IMR-90 (cell line): Measurements from ENCODE around the gene NMT1. TPM values are rescaled to one million over a fixed set of nuclear protein-coding genes. Genes with fewer than 3 reads are reported as not detected.

Experiments used
- ATAC-seq: fragments of 200-7000 bp; cut with Tn5 transposase; 2 replicates; pipeline ENCODE4 v1.9.1; 2020; ENCODE audit warnings: low read depth, mild to moderate bottlenecking, moderate library complexity
- BruUV-seq: library from RNA; stranded (reverse); fragments of 400-500 nt; replicated peaks from 2 replicates; lab custom pipeline; 2021; lab: Mats Ljungman, UMichigan
- CTCF ChIA-PET: fragments of 300-600 bp; formaldehyde crosslinking; extraction: SDS; loops from one replicate; lab custom pipeline; 2021; ENCODE audit warnings: antibody characterized with exemption; lab: Yijun Ruan, JAX
- POLR2A ChIA-PET: fragments of 300-600 bp; sonication (Branson Sonifier 250); formaldehyde crosslinking; loops from one replicate; lab custom pipeline; 2022; ENCODE audit warnings: antibody characterized with exemption; ENCODE audit not compliant: unreplicated experiment; lab: Charles Lee
- DNase-seq: peaks from one replicate; pipeline ENCODE4 v3.0.0; 2013
- H2AFZ ChIP-seq: replicated peaks from 2 replicates; pipeline ENCODE3; 2013; ENCODE audit warnings: low read length, mild to moderate bottlenecking; ENCODE audit not compliant: poor library complexity
- H2AK5ac ChIP-seq: 2 replicates; pipeline ENCODE4 v1.6.1; 2013; ENCODE audit warnings: low read depth, low read length, inconsistent platforms
- H2AK9ac ChIP-seq: replicated peaks from 2 replicates; pipeline ENCODE3; 2013; ENCODE audit warnings: mild to moderate bottlenecking, low read depth, low read length, moderate library complexity; ENCODE audit not compliant: poor library complexity
- H2BK120ac ChIP-seq: 2 replicates; pipeline ENCODE4 v1.6.1; 2013; ENCODE audit warnings: low read depth, low read length, inconsistent platforms
- H2BK15ac ChIP-seq: 3 replicates; pipeline ENCODE4 v1.6.1; 2013; ENCODE audit warnings: low read depth, low read length, inconsistent platforms
- H2BK20ac ChIP-seq: 2 replicates; pipeline ENCODE4 v1.6.1; 2013; ENCODE audit warnings: low read depth, mild to moderate bottlenecking, inconsistent platforms, low read length, moderate library complexity
- H2BK5ac ChIP-seq: 2 replicates; pipeline ENCODE4 v1.6.1; 2013; ENCODE audit warnings: mild to moderate bottlenecking, low read depth, low read length, inconsistent platforms; ENCODE audit not compliant: poor library complexity, severe bottlenecking
- H3K14ac ChIP-seq: replicated peaks from 2 replicates; pipeline ENCODE4 v1.6.1; 2013; ENCODE audit warnings: low read depth, low read length, inconsistent platforms
- H3K18ac ChIP-seq: 2 replicates; pipeline ENCODE4 v1.6.1; 2013; ENCODE audit warnings: low read depth, low read length, control low read depth
- H3K23ac ChIP-seq: 2 replicates; pipeline ENCODE4 v1.6.1; 2013; ENCODE audit warnings: low read depth, low read length, inconsistent platforms
- H3K27ac ChIP-seq: 2 replicates; pipeline ENCODE4 v1.5.1; 2013; ENCODE audit warnings: mild to moderate bottlenecking, control low read depth, low read length; ENCODE audit not compliant: insufficient read depth
- H3K27me3 ChIP-seq: 2 replicates; pipeline ENCODE4 v1.6.1; 2013; ENCODE audit warnings: low read length; ENCODE audit not compliant: control insufficient read depth, insufficient read depth
- H3K36me3 ChIP-seq: 2 replicates; pipeline ENCODE4 v1.6.1; 2013; ENCODE audit warnings: low read length, mixed read lengths; ENCODE audit not compliant: control insufficient read depth, insufficient read depth
- H3K4ac ChIP-seq: 2 replicates; pipeline ENCODE4 v1.6.1; 2013; ENCODE audit warnings: low read depth, low read length, inconsistent platforms
- H3K4me1 ChIP-seq: 2 replicates; pipeline ENCODE4 v1.6.1; 2013; ENCODE audit warnings: low read length, mixed read lengths; ENCODE audit not compliant: control insufficient read depth, insufficient read depth
- H3K4me2 ChIP-seq: 2 replicates; pipeline ENCODE4 v1.6.1; 2013; ENCODE audit warnings: low read depth, mild to moderate bottlenecking, control low read depth, low read length, moderate library complexity
- H3K4me3 ChIP-seq: 2 replicates; pipeline ENCODE4 v1.5.1; 2013; ENCODE audit warnings: low read depth, mild to moderate bottlenecking, control low read depth, low read length, moderate library complexity; ENCODE audit not compliant: insufficient read depth
- H3K56ac ChIP-seq: 2 replicates; pipeline ENCODE4 v1.6.1; 2013; ENCODE audit warnings: low read length, inconsistent platforms; ENCODE audit not compliant: insufficient read depth; ENCODE audit errors: extremely low read depth
- H3K79me1 ChIP-seq, 2 experiments: 2 replicates each; pipeline ENCODE4 v1.6.1; 2013; ENCODE audit warnings: low read length in 2 of 2, inconsistent platforms in 1 of 2, low read depth in 1 of 2
- H3K9ac ChIP-seq: 2 replicates; pipeline ENCODE4 v1.6.1; 2013; ENCODE audit warnings: low read depth, low read length, control low read depth
- H3K9me1 ChIP-seq: 2 replicates; pipeline ENCODE4 v1.6.1; 2013; ENCODE audit warnings: low read length, inconsistent platforms; ENCODE audit not compliant: insufficient read depth
- H3K9me3 ChIP-seq: 2 replicates; pipeline ENCODE4 v1.6.1; 2013; ENCODE audit warnings: low read length; ENCODE audit not compliant: control insufficient read depth, insufficient read depth
- H4K20me1 ChIP-seq: 2 replicates; pipeline ENCODE4 v1.6.1; 2013; ENCODE audit warnings: low read length, inconsistent platforms; ENCODE audit not compliant: insufficient read depth
- H4K5ac ChIP-seq: 2 replicates; pipeline ENCODE4 v1.6.1; 2013; ENCODE audit warnings: mild to moderate bottlenecking, low read depth, low read length, control low read depth
- H4K8ac ChIP-seq, 2 experiments: 2 replicates each; pipeline ENCODE4 v1.6.1; 2013; ENCODE audit warnings: low read depth in 2 of 2, low read length in 2 of 2, control low read depth in 1 of 2, inconsistent platforms in 1 of 2
- H4K91ac ChIP-seq: 2 replicates; pipeline ENCODE4 v1.6.1; 2013; ENCODE audit warnings: low read depth, low read length, inconsistent platforms; ENCODE audit not compliant: insufficient read depth
- MXI1 ChIP-seq: IDR thresholded peaks from 2 replicates; pipeline ENCODE4 v1.6.1; 2012; ENCODE audit warnings: low read depth, mild to moderate bottlenecking, low read length, moderate library complexity, borderline replicate concordance
- RAD21 ChIP-seq: IDR thresholded peaks from 2 replicates; pipeline ENCODE4 v1.6.1; 2012; ENCODE audit warnings: low read length, improper control_type of control experiment
- WGBS, 2 experiments: methylation state at CpG; one replicate each; pipeline versions ENCODE4 v1.1.5 to v1.1.7; 2013; ENCODE audit warnings: missing lambda C conversion rate in 2 of 2; ENCODE audit not compliant: insufficient read length in 1 of 2; ENCODE audit errors: extremely low coverage in 2 of 2; 5-methylcytosine and 5-hydroxymethylcytosine counted together
- dilution Hi-C: fragments of 300-500 bp; cut with HindIII; formaldehyde crosslinking; loops from one replicate; pipeline ENCODE4 v1.14.3; 2018; ENCODE audit warnings: low sequenced_read_pairs; ENCODE audit not compliant: unreplicated experiment
- in situ Hi-C: fragments of 300-500 bp; cut with MboI; formaldehyde crosslinking; loops from 3 replicates; pipeline ENCODE4 v1.14.3; 2019; ENCODE audit warnings: low sequenced_read_pairs, inconsistent platforms, mixed read lengths
- intact Hi-C: fragments of 100-400 bp; cut with micrococcal nuclease; formaldehyde crosslinking; loops from 2 replicates; pipeline ENCODE4 v1.10.0; 2022
- polyA plus RNA-seq, 3 experiments: library from polyadenylated mRNA; depleted of rRNA; stranded (reverse); fragments of >200 nt; gene quantifications; 2 replicates each; pipeline ENCODE4 v1.2.3, GENCODE V29; 2012; ENCODE audit warnings: low replicate concordance in 1 of 3
- total RNA-seq: library from RNA; depleted of rRNA; stranded (reverse); fragments of >200 nt; gene quantifications from 2 replicates; pipeline ENCODE4 v1.2.3, GENCODE V29; 2012

Gene NMT1
- total and polyA plus RNA-seq, 2 of the 4 experiments (the other 2 are of a cell fraction) = 38.0 to 60.6 TPM

GRCh38 chr17:45144199-45145034 lies 83.3 kb downstream of the NMT1 start:
- peak; percentile 19 for ATAC-seq
- peak overlapping the region; percentile 72; the same call in 1 of the 2 replicates for H3K23ac ChIP-seq
- H4K91ac ChIP-seq = peak overlapping the region; percentile 85
- intact Hi-C loops (no loop called here), dilution Hi-C loops (no loop called here), in situ Hi-C loops (no loop called here)
- BruUV-seq = no TSS peak
- 0 out of 2 replicates have a peak overlapping the region, but pooled peaks have one; percentile 16 for H2BK20ac ChIP-seq
- CTCF ChIA-PET = interaction anchor here (1.0 to 2.1 kb wide), 3 partner anchors 9 to 54 kb away, joined by 3 to 10 read pairs (median 7); partner anchors contain the start of gene ACBD4
- peak overlapping the region; percentile 74; the same call in 1 of the 2 replicates for H3K56ac ChIP-seq
- H3K4me1 ChIP-seq = peaks cover 14% of the 10 kb centered on the region
- H2BK5ac ChIP-seq = peak overlapping the region; percentile 90
- TF ChIP-seq RAD21 = no peak
- no peak for TF ChIP-seq MXI1
- peak overlapping the region; percentile 97 for H3K4ac ChIP-seq
- peak overlapping the region; percentile 85 for H3K14ac ChIP-seq
- peak overlapping the region; percentile 69 for H3K9ac ChIP-seq
- H3K27ac ChIP-seq = peak overlapping the region; percentile 98
- 28% methylated on average over 49 of the region's 71 CpGs; no CpG with 5 or more reads in 1 of the 2 experiments for WGBS, 2 experiments
- no peak for DNase-seq
- H3K79me1 ChIP-seq = peaks cover 0 to 29% of the 10 kb centered on the region in 2 experiments; a peak in 2 of 4 replicates
- H4K8ac ChIP-seq = peak overlapping the region; percentile 86 to 93
- peaks cover 14% of the 10 kb centered on the region for H3K9me1 ChIP-seq
- H3K18ac ChIP-seq = peak overlapping the region; percentile 52; the same call in 1 of the 2 replicates
- peak overlapping the region; percentile 96 for H2AK5ac ChIP-seq
- H3K27me3 ChIP-seq = no peaks in the 10 kb centered on the region
- peaks cover 11% of the 10 kb centered on the region for H4K20me1 ChIP-seq
- H3K36me3 ChIP-seq = no peaks in the 10 kb centered on the region
- peak overlapping the region; percentile 98 for H2AK9ac ChIP-seq
- POLR2A ChIA-PET = interaction anchor here (0.6 kb wide), 1 partner anchor 231 kb away, joined by 3 read pairs; no protein-coding TSS in a partner anchor
- H2BK120ac ChIP-seq = peak overlapping the region; percentile 79
- H2AFZ ChIP-seq = peak overlapping the region; percentile 95
- H3K4me3 ChIP-seq = peak overlapping the region; percentile 22
- peak overlapping the region; percentile 67 for H3K4me2 ChIP-seq
- no peak overlapping the region for H2BK15ac ChIP-seq
- no peaks in the 10 kb centered on the region for H3K9me3 ChIP-seq
- peak overlapping the region; percentile 90 for H4K5ac ChIP-seq
